GM21825 (cell line): ENCODE results near the gene FAIM2.
"Not testable (repeated sequence)": the region's sequence is repeated elsewhere in the genome, so short reads cannot be mapped to it uniquely, and the experiment has no call there.

ENCODE experiments used
- ATAC-seq: cut with Tn5 transposase; IDR thresholded peaks from one replicate; pipeline ENCODE4 v1.9.1; 2021; ENCODE audit warnings: mild to moderate bottlenecking, moderate library complexity; ENCODE audit not compliant: unreplicated experiment

Gene FAIM2

GRCh38 chr12:49866859-49867569 lies 36.7 kb downstream of the FAIM2 start:
- ATAC-seq: no peak

- ATAC-seq: no peak
Measured at GRCh38 chr12:49865782-49866135, 37.9 kb downstream of the FAIM2 start.

- no peak for ATAC-seq
Measured at GRCh38 chr12:49865109-49865781, 38.5 kb downstream of the FAIM2 start.

- no peak for ATAC-seq
Measured at GRCh38 chr12:49864798-49865090, 39.0 kb downstream of the FAIM2 start.

GRCh38 chr12:49863946-49864797 lies 39.5 kb downstream of the FAIM2 start:
- no peak for ATAC-seq

GRCh38 chr12:49860921-49861320 lies 42.8 kb downstream of the FAIM2 start:
- not testable (repeated sequence) for ATAC-seq

- ATAC-seq: not testable (repeated sequence)
Measured at GRCh38 chr12:49855890-49856289, 47.8 kb downstream of the FAIM2 start.

GRCh38 chr12:49854976-49855375 lies 48.7 kb downstream of the FAIM2 start:
- no peak for ATAC-seq

- ATAC-seq: no peak
Measured at GRCh38 chr12:49853671-49854070, 50.0 kb downstream of the FAIM2 start.

GRCh38 chr12:49847161-49847560 lies 56.5 kb downstream of the FAIM2 start:
- ATAC-seq: no peak

GRCh38 chr12:49846032-49846431 lies 57.7 kb downstream of the FAIM2 start:
- no peak for ATAC-seq

- no peak for ATAC-seq
Measured at GRCh38 chr12:49843876-49844437, 59.7 kb downstream of the FAIM2 start.

GRCh38 chr12:49843411-49843810 lies 60.3 kb downstream of the FAIM2 start:
- no peak for ATAC-seq

GRCh38 chr12:49842519-49843352 lies 61.0 kb downstream of the FAIM2 start, which contains the start of gene BCDIN3D:
Gene BCDIN3D, minus strand, starts transcription at chr12:49843106. Its CDS starts 19 bp downstream, at chr12:49843087.
- ATAC-seq: peak; percentile 82

- ATAC-seq: no peak
Measured at GRCh38 chr12:49838973-49839633, 64.6 kb downstream of the FAIM2 start.

GRCh38 chr12:49832836-49833421 lies 70.8 kb downstream of the FAIM2 start:
- ATAC-seq: no peak

- ATAC-seq: no peak
Measured at GRCh38 chr12:49831717-49832116, 72.0 kb downstream of the FAIM2 start.

- peak; percentile 90 for ATAC-seq
Measured at GRCh38 chr12:49828133-49829091, 75.3 kb downstream of the FAIM2 start, which contains the start of gene NCKAP5L. Gene NCKAP5L, minus strand, starts transcription at chr12:49828413. Its CDS starts 24,369 bp downstream, at chr12:49804044.
